SU-DHL-6 (cell line): ENCODE data around the gene RBMS3.

Experiments
- EZH2phosphoT487 ChIP-seq: fragments of 200-600 bp; sonication (generic), shearing (Covaris generic); conservative IDR thresholded peaks from 2 replicates; pipeline ENCODE4 v1.6.1; 2018; ENCODE audit warnings: mild to moderate bottlenecking, antibody characterized with exemption, low read length, moderate library complexity, mixed read lengths
- TF ChIP-seq, protein P1 (sequence below): fragments of 200-600 bp; sonication (generic); IDR thresholded peaks from one replicate; pipeline ENCODE4 v1.5.1; 2017; ENCODE audit warnings: antibody characterized with exemption, mild to moderate bottlenecking, low read length, moderate library complexity; ENCODE audit not compliant: insufficient read depth, poor library complexity, severe bottlenecking

DNA sequence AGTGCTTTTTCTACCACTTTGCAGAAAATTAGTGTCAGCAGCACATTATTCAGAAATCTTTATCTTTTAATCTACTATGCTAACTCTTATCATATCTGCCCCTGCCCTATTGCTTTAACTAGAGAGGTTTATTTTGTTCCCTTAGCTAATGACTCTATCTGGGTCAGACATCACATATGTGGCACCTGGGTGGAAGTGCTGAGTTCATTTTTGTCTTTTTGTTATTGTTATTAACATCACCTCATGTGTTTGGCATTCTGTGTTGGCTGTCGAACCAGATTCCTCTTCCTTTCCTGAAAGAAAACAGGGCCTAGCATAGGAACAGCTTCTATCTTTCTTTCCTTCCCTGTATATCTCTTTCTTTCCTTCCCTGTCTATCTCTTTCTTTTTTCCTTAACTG, 100.7 kb downstream of the RBMS3 start:
- TF ChIP-seq, protein P1, sequence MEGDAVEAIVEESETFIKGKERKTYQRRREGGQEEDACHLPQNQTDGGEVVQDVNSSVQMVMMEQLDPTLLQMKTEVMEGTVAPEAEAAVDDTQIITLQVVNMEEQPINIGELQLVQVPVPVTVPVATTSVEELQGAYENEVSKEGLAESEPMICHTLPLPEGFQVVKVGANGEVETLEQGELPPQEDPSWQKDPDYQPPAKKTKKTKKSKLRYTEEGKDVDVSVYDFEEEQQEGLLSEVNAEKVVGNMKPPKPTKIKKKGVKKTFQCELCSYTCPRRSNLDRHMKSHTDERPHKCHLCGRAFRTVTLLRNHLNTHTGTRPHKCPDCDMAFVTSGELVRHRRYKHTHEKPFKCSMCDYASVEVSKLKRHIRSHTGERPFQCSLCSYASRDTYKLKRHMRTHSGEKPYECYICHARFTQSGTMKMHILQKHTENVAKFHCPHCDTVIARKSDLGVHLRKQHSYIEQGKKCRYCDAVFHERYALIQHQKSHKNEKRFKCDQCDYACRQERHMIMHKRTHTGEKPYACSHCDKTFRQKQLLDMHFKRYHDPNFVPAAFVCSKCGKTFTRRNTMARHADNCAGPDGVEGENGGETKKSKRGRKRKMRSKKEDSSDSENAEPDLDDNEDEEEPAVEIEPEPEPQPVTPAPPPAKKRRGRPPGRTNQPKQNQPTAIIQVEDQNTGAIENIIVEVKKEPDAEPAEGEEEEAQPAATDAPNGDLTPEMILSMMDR, result no peak
- no peak for TF ChIP-seq EZH2phosphoT487
